Left lung (tissue), 10 donors: ENCODE results near the gene HAUS6. TPM values are rescaled to one million over a fixed set of nuclear protein-coding genes. Genes with fewer than 3 reads are reported as not detected.
"Not testable (repeated sequence)": the region's sequence is repeated elsewhere in the genome, so short reads cannot be mapped to it uniquely, and the experiment has no call there.

ENCODE experiments used
- ATAC-seq: fragments of 200-7000 bp; cut with Tn5 transposase; one replicate; pipeline ENCODE4 v1.9.1; 2020; ENCODE audit warnings: moderate library complexity
- DNase-seq, 4 donors: peaks; one replicate each; pipeline ENCODE4 v3.0.0-alpha.2; 2013 to 2020
- H3K27ac ChIP-seq, 2 donors: fragments of 200-600 bp; sonication (generic) in 1 of 2; one replicate each; pipeline versions ENCODE4 v1.5.0 to v1.8.0; 2020 to 2021
- H3K27me3 ChIP-seq, 2 donors: fragments of 200-600 bp; sonication (generic) in 1 of 2; one replicate each; pipeline versions ENCODE4 v1.5.0 to v1.8.0; 2020 to 2021
- H3K36me3 ChIP-seq, 2 donors: fragments of 200-600 bp; sonication (generic) in 1 of 2; one replicate each; pipeline versions ENCODE4 v1.5.0 to v1.8.0; 2020 to 2021
- H3K4me1 ChIP-seq, 2 donors: fragments of 200-600 bp; one replicate each; pipeline ENCODE4 v1.8.0; 2021
- H3K4me3 ChIP-seq, 2 donors: fragments of 200-600 bp; sonication (generic) in 1 of 2; one replicate each; pipeline versions ENCODE4 v1.5.0 to v1.8.0; 2020 to 2021; ENCODE audit warnings: mild to moderate bottlenecking in 1 of 2
- H3K9me3 ChIP-seq, 2 donors: fragments of 200-600 bp; sonication (generic) in 1 of 2; one replicate each; pipeline versions ENCODE4 v1.5.0 to v1.8.0; 2020 to 2021
- intact Hi-C, 2 donors: fragments of 100-400 bp; cut with DNase I; formaldehyde crosslinking; loops; one replicate each; pipeline versions ENCODE4 v1.11.2 to v1.14.2; 2022
- polyA plus RNA-seq, 6 donors: library from polyadenylated mRNA; unstranded; fragments of 120-200 nt; gene quantifications; one replicate each; pipeline ENCODE4 v1.2.1, GENCODE V29; 2013; ENCODE audit not compliant: insufficient read length in 6 of 6
- total RNA-seq, 2 donors: library from RNA; stranded (reverse); fragmentation: NEBNext Ultra II Directional; extraction: Animal tissue kit (Norgen Biotek cat#: 25700); gene quantifications; one replicate each; pipeline ENCODE4 v1.2.1, GENCODE V29; 2021
- TF ChIP-seq, protein P1 (sequence below), 2 donors: fragments of 200-600 bp; sonication (generic) in 1 of 2; IDR thresholded peaks; one replicate each; pipeline versions ENCODE4 v1.5.0 to v1.8.0; 2021; ENCODE audit warnings: antibody characterized with exemption in 2 of 2
- donor health status: DM: no; HTN: yes; CAD: no.
- donor health status: DM: no; HTN: no; CAD: no.

HAUS6 gene
- total and polyA plus RNA-seq, 8 donors = 7.9 to 20.3 (median 18.2) TPM

DNA sequence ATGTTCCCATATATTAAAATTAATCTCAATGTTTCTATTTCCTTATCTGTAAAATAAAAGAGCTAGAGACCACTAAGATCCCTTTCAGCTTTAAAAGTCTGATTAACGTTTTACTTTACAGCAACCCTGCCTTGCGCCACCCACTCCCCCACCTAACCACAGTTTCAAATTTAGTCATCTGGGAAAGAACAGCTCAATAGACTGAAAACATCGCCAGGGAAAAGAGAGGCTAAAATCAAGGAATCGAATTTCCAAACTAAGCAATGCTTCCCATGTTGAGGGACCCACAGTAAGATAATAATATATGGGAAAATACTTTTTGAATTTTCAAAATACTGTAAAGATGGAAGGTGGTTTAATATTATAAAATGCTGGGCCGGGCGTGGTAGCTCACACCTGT is 76.3 kb downstream of the HAUS6 start:
- H3K36me3 ChIP-seq = no peaks in the 10 kb centered on the region
- ATAC-seq (no peak), DNase-seq (no peak)
- H3K4me3 ChIP-seq = no peak overlapping the region
- H3K9me3 ChIP-seq = no peaks in the 10 kb centered on the region
- H3K27me3 ChIP-seq = peaks cover 0 to 7% of the 10 kb centered on the region in 2 donors
- TF ChIP-seq, protein P1, sequence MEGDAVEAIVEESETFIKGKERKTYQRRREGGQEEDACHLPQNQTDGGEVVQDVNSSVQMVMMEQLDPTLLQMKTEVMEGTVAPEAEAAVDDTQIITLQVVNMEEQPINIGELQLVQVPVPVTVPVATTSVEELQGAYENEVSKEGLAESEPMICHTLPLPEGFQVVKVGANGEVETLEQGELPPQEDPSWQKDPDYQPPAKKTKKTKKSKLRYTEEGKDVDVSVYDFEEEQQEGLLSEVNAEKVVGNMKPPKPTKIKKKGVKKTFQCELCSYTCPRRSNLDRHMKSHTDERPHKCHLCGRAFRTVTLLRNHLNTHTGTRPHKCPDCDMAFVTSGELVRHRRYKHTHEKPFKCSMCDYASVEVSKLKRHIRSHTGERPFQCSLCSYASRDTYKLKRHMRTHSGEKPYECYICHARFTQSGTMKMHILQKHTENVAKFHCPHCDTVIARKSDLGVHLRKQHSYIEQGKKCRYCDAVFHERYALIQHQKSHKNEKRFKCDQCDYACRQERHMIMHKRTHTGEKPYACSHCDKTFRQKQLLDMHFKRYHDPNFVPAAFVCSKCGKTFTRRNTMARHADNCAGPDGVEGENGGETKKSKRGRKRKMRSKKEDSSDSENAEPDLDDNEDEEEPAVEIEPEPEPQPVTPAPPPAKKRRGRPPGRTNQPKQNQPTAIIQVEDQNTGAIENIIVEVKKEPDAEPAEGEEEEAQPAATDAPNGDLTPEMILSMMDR (IDR thresholded peaks at IDR 0.05) = no peak
- H3K4me1 ChIP-seq = no peaks in the 10 kb centered on the region
- intact Hi-C loops = loop anchor here in 1 of 2 donors (5.0 kb wide), 1 partner anchor 769 kb away; no protein-coding TSS in a partner anchor
- H3K27ac ChIP-seq = no peak overlapping the region

- peak; percentile 77 for ATAC-seq
- DNase-seq = no peak
These were observed 79.6 kb downstream of the HAUS6 start for GRCh38 chr9:19023078-19023477.

GRCh38 chr9:19022206-19022605 is 80.5 kb downstream of the HAUS6 start:
- DNase-seq (no peak), ATAC-seq (no peak)
- H3K27me3 ChIP-seq = no peaks in the 10 kb centered on the region
- no peaks in the 10 kb centered on the region for H3K36me3 ChIP-seq
- TF ChIP-seq, protein P1 (IDR thresholded peaks at IDR 0.05) = no peak
- no peak overlapping the region for H3K27ac ChIP-seq
- H3K4me1 ChIP-seq = no peaks in the 10 kb centered on the region
- intact Hi-C loops = no loop called here
- no peak overlapping the region for H3K4me3 ChIP-seq
- no peaks in the 10 kb centered on the region for H3K9me3 ChIP-seq

More at GRCh38 chr9:19023078-19023477, 79.6 kb downstream of the HAUS6 start:
- intact Hi-C loops = no loop called here
- Histone ChIP-seq H3K27ac (no peak overlapping the region), H3K9me3 (no peaks in the 10 kb centered on the region), H3K36me3 (no peaks in the 10 kb centered on the region), H3K4me3 (no peak overlapping the region), H3K27me3 (no peaks in the 10 kb centered on the region), H3K4me1 (no peaks in the 10 kb centered on the region)
- TF ChIP-seq, protein P1 (IDR thresholded peaks at IDR 0.05) = no peak

DNA sequence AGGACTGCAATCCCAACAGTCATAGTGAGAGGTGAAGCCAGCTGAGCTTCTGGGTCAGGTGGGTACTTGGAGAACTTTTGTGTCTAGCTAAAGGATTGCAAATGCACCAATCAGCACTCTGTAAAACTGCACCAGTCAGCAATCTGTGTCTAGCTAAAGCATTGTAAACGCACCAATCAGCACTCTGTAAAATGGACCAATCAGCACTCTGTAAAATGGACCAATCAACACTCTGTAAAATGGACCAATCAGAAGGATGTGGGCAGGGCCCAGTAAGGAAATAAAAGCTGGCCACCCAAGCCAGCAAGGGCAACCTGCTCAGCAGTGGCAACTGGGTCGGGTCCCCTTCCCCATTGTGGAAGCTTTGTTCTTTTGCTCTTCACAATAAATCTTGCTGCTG is 81.1 kb downstream of the HAUS6 start:
- intact Hi-C loops, H3K4me1 ChIP-seq, H3K27me3 ChIP-seq, H3K27ac ChIP-seq, H3K9me3 ChIP-seq, ATAC-seq, H3K4me3 ChIP-seq, H3K36me3 ChIP-seq, DNase-seq: not testable (repeated sequence)

GRCh38 chr9:19020886-19021455 is 81.7 kb downstream of the HAUS6 start:
- H3K27me3 ChIP-seq = no peaks in the 10 kb centered on the region
- H3K36me3 ChIP-seq = no peaks in the 10 kb centered on the region
- no peaks in the 10 kb centered on the region for H3K9me3 ChIP-seq
- TF ChIP-seq, protein P1 (IDR thresholded peaks at IDR 0.05) = no peak
- DNase-seq = no peak
- H3K27ac ChIP-seq = no peak overlapping the region
- intact Hi-C loops = no loop called here
- H3K4me3 ChIP-seq = no peak overlapping the region
- ATAC-seq = no peak
- H3K4me1 ChIP-seq = no peaks in the 10 kb centered on the region

GRCh38 chr9:19018201-19018600 is 84.5 kb downstream of the HAUS6 start:
- no peak for ATAC-seq

More at GRCh38 chr9:19018201-19018600, 84.5 kb downstream of the HAUS6 start:
- DNase-seq = no peak
- Histone ChIP-seq H3K4me3 (no peak overlapping the region), H3K27ac (no peak overlapping the region), H3K27me3 (no peaks in the 10 kb centered on the region), H3K36me3 (no peaks in the 10 kb centered on the region), H3K4me1 (no peaks in the 10 kb centered on the region), H3K9me3 (no peaks in the 10 kb centered on the region)
- TF ChIP-seq, protein P1 (IDR thresholded peaks at IDR 0.05) = no peak
- intact Hi-C loops = no loop called here
